C1 segment of cervical spinal cord (tissue), 14 donors: ENCODE measurements around the gene SUZ12.
"Not testable (repeated sequence)": the region's sequence is repeated elsewhere in the genome, so short reads cannot be mapped to it uniquely, and the experiment has no call there.

ENCODE experiments used
- DNase-seq, 14 donors: peaks; one replicate each; lab custom pipeline; 2025; lab: John Stamatoyannopoulos, UW

The SUZ12 gene

GRCh38 chr17:32040246-32040645 lies 103.4 kb downstream of the SUZ12 start:
- not testable (repeated sequence) for DNase-seq

GRCh38 chr17:32041306-32041875 lies 104.6 kb downstream of the SUZ12 start:
- not testable (repeated sequence) for DNase-seq

GRCh38 chr17:32042266-32042665 lies 105.5 kb downstream of the SUZ12 start:
- DNase-seq, result not testable (repeated sequence)

- DNase-seq, result not testable (repeated sequence)
Observed at GRCh38 chr17:32045611-32046010, 108.8 kb downstream of the SUZ12 start.

- not testable (repeated sequence) for DNase-seq
Observed at GRCh38 chr17:32047663-32048062, 110.9 kb downstream of the SUZ12 start.
